Erythroblast (primary cell): ENCODE results near the gene MOB1B.
"Not testable (repeated sequence)": the region's sequence is repeated elsewhere in the genome, so short reads cannot be mapped to it uniquely, and the experiment has no call there.

ENCODE experiments used
- DNase-seq, 2 experiments: peaks; one replicate each; lab custom pipeline; 2025; lab: John Stamatoyannopoulos, UW
- GATA1 ChIP-seq: IDR thresholded peaks from 2 replicates; pipeline ENCODE4 v1.6.1; 2011; ENCODE audit warnings: low read depth, mild to moderate bottlenecking, control low read depth, low read length, moderate library complexity
- POLR2A ChIP-seq: IDR thresholded peaks from 2 replicates; pipeline ENCODE4 v1.6.1; 2011; ENCODE audit warnings: mild to moderate bottlenecking, low read length

MOB1B gene

GRCh38 chr4:70895405-70895804 lies 6.8 kb upstream of the MOB1B start:
- no peak for TF ChIP-seq GATA1
- no peak for TF ChIP-seq POLR2A
- DNase-seq, result peak in 1 of 2 experiments; percentile 24

- TF ChIP-seq POLR2A, result no peak
- TF ChIP-seq GATA1, result no peak
- no peak for DNase-seq
Measured at GRCh38 chr4:70895811-70896491, 6.2 kb upstream of the MOB1B start.

- not testable (repeated sequence) for DNase-seq
Measured at GRCh38 chr4:70898581-70898980, 3.6 kb upstream of the MOB1B start.

GRCh38 chr4:70901607-70901983 lies 574 bp upstream of the MOB1B start:
- TF ChIP-seq POLR2A (no peak), GATA1 (no peak)
- no peak for DNase-seq

GRCh38 chr4:70902577-70903290 lies 565 bp downstream of the MOB1B start:
- DNase-seq, result no peak

GRCh38 chr4:70903291-70903603 lies 1.1 kb downstream of the MOB1B start:
- TF ChIP-seq GATA1 (peak; percentile 96), POLR2A (peak; percentile 79)
- peak; percentile 97 to 99 for DNase-seq

More at GRCh38 chr4:70902577-70903290, 565 bp downstream of the MOB1B start:
- TF ChIP-seq GATA1 (no peak), POLR2A (peak; percentile 89)

GRCh38 chr4:70908993-70909556 lies 6.9 kb downstream of the MOB1B start:
- TF ChIP-seq POLR2A, result no peak
- no peak for TF ChIP-seq GATA1
- DNase-seq, result no peak

GRCh38 chr4:70914000-70914399 lies 11.8 kb downstream of the MOB1B start:
- peak; percentile 28 to 44 for DNase-seq
- TF ChIP-seq GATA1 (no peak), POLR2A (no peak)

- DNase-seq, result no peak
- TF ChIP-seq GATA1 (no peak), POLR2A (no peak)
Measured at GRCh38 chr4:70914631-70915030, 12.5 kb downstream of the MOB1B start.

- TF ChIP-seq POLR2A (no peak), GATA1 (no peak)
- no peak for DNase-seq
Measured at GRCh38 chr4:70915036-70915815, 13.1 kb downstream of the MOB1B start.

- no peak for DNase-seq
- no peak for TF ChIP-seq POLR2A
- TF ChIP-seq GATA1, result no peak
Measured at GRCh38 chr4:70915874-70916559, 13.8 kb downstream of the MOB1B start.

- peak in 1 of 2 experiments; percentile 10 for DNase-seq
- TF ChIP-seq GATA1 (no peak), POLR2A (no peak)
Measured at GRCh38 chr4:70920592-70920991, 18.4 kb downstream of the MOB1B start.

- TF ChIP-seq POLR2A (no peak), GATA1 (no peak)
- peak in 1 of 2 experiments; percentile 5 for DNase-seq
Measured at GRCh38 chr4:70925418-70925817, 23.2 kb downstream of the MOB1B start.
